ENCODE measurements around the gene DIAPH1.

- TF ChIP-seq EP300 (IDR thresholded peaks at IDR 0.05) = no peak
- no peak for TF ChIP-seq CTCF (IDR thresholded peaks at IDR 0.05)
Measured at GRCh38 chr5:141618030-141618803, 583 bp downstream of the DIAPH1 start.
